ENCODE measurements around the gene DTD1.

DNA sequence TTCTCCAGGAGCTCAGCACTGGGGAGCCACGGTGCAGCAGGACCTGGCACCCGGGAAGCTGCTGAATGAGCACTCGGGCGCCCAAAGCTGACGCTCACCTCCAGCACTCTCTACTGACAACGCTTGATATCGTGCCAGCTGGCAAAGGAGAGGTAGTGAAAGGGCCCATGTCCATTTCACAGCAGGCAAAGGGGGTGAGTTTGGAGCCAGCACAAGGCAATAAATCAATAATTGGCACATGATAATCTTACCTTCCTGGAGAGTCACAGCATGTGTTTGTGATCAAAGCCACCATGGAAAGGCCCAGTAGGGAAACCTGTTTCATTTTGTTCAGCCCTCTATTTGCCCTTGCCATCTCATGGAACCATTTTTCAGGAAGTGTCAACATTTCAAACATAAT is 43.9 kb upstream of the DTD1 start:
- TF ChIP-seq GATA2 (IDR thresholded peaks at IDR 0.05; ENCODE audit: low read depth, low read length) (no peak), GATA3 (IDR thresholded peaks at IDR 0.05; ENCODE audit: low read depth, low read length) (no peak)
